ENCODE results near the gene ADAT1.

DNA sequence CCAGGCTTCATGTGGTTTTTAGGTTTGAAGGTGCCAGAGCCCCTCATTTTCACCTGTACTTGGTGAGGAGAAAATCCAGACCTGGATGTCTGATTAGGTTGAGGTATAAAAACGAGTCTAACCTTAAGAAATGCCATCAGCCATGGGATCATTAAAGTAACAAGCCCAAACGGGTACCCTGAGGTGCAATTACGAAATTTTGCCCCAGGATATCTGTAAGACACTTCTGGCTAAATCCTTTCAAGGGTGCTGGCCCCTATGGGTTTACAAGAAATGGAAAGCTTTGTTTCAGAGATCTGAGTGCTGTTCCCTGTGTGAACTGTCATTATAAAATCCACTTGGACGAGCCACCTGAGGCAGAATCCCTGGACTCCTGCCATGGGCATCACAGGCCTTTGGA, 19.8 kb downstream of the ADAT1 start:
- no peak for TF ChIP-seq EZH2 (IDR thresholded peaks at IDR 0.05; ENCODE audit: borderline replicate concordance, insufficient read depth, low read depth, low read length, poor library complexity, severe bottlenecking)
- TF ChIP-seq, protein P1, sequence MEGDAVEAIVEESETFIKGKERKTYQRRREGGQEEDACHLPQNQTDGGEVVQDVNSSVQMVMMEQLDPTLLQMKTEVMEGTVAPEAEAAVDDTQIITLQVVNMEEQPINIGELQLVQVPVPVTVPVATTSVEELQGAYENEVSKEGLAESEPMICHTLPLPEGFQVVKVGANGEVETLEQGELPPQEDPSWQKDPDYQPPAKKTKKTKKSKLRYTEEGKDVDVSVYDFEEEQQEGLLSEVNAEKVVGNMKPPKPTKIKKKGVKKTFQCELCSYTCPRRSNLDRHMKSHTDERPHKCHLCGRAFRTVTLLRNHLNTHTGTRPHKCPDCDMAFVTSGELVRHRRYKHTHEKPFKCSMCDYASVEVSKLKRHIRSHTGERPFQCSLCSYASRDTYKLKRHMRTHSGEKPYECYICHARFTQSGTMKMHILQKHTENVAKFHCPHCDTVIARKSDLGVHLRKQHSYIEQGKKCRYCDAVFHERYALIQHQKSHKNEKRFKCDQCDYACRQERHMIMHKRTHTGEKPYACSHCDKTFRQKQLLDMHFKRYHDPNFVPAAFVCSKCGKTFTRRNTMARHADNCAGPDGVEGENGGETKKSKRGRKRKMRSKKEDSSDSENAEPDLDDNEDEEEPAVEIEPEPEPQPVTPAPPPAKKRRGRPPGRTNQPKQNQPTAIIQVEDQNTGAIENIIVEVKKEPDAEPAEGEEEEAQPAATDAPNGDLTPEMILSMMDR (IDR thresholded peaks at IDR 0.05): no peak

All from B cell (primary cell).